Measurements from ENCODE around the gene NEB.
"Not testable (repeated sequence)": the region's sequence is repeated elsewhere in the genome, so short reads cannot be mapped to it uniquely, and the experiment has no call there.

The NEB gene

GRCh38 chr2:151753540-151753939 is 19.3 kb upstream of the NEB start:
- Histone ChIP-seq H3K36me3 (ENCODE audit: control insufficient read depth in 1 of 2, insufficient read depth in 2 of 2, low read depth in 1 of 2, low read length in 2 of 2) (no peaks in the 10 kb centered on the region), H3K9ac (ENCODE audit: low read length) (no peak overlapping the region), H4K91ac (ENCODE audit: low read length) (no peak overlapping the region), H3K4me3 (ENCODE audit: insufficient read depth in 1 of 2, low read depth in 1 of 2, low read length in 2 of 2) (no peak overlapping the region), H3K79me1 (replicated peaks; ENCODE audit: low read length, poor library complexity, severe bottlenecking) (no peaks in the 10 kb centered on the region), H3K9me3 (ENCODE audit: control insufficient read depth, low read length) (no peaks in the 10 kb centered on the region), H3K4me1 (ENCODE audit: control insufficient read depth, insufficient read depth, low read depth, low read length) (no peaks in the 10 kb centered on the region), H2BK120ac (ENCODE audit: low read depth, low read length) (no peak overlapping the region), H2AK5ac (ENCODE audit: low read length, severe bottlenecking) (no peak overlapping the region), H3K18ac (ENCODE audit: low read depth in 1 of 2, low read length in 2 of 2) (no peak overlapping the region), H3K23ac (ENCODE audit: low read length in 2 of 2) (no peak overlapping the region), H2BK5ac (ENCODE audit: low read depth, low read length, poor library complexity, severe bottlenecking) (no peak overlapping the region), H2BK12ac (ENCODE audit: low read length in 2 of 2) (no peak overlapping the region), H3K4ac (ENCODE audit: low read depth in 1 of 2, low read length in 2 of 2) (no peak overlapping the region), H3K27ac (ENCODE audit: low read length, poor library complexity, severe bottlenecking) (no peak overlapping the region), H3K27me3 (ENCODE audit: control insufficient read depth in 1 of 2, insufficient read depth in 1 of 2, low read length in 2 of 2) (no peaks in the 10 kb centered on the region), H3K14ac (ENCODE audit: low read length in 2 of 2) (no peak overlapping the region), H3K4me2 (ENCODE audit: low read length, poor library complexity, severe bottlenecking) (no peak overlapping the region), H2BK15ac (ENCODE audit: low read depth, poor library complexity, severe bottlenecking) (no peak overlapping the region), H2AFZ (ENCODE audit: low read depth, low read length) (no peak overlapping the region), H4K8ac (ENCODE audit: low read length) (no peak overlapping the region)
- DNase-seq = no peak

- H3K4ac ChIP-seq (ENCODE audit: low read depth in 1 of 2, low read length in 2 of 2); H2AK5ac ChIP-seq (ENCODE audit: low read length, severe bottlenecking); H2BK120ac ChIP-seq (ENCODE audit: low read depth, low read length); H3K18ac ChIP-seq (ENCODE audit: low read depth in 1 of 2, low read length in 2 of 2); H3K4me3 ChIP-seq (ENCODE audit: insufficient read depth in 1 of 2, low read depth in 1 of 2, low read length in 2 of 2); H3K9ac ChIP-seq (ENCODE audit: low read length); H3K79me1 ChIP-seq (replicated peaks; ENCODE audit: low read length, poor library complexity, severe bottlenecking); H4K91ac ChIP-seq (ENCODE audit: low read length); H3K9me3 ChIP-seq (ENCODE audit: control insufficient read depth, low read length); H3K36me3 ChIP-seq (ENCODE audit: control insufficient read depth in 1 of 2, insufficient read depth in 2 of 2, low read depth in 1 of 2, low read length in 2 of 2); H2AFZ ChIP-seq (ENCODE audit: low read depth, low read length); H4K8ac ChIP-seq (ENCODE audit: low read length); H3K23ac ChIP-seq (ENCODE audit: low read length in 2 of 2); H3K27ac ChIP-seq (ENCODE audit: low read length, poor library complexity, severe bottlenecking); H2BK12ac ChIP-seq (ENCODE audit: low read length in 2 of 2); H2BK5ac ChIP-seq (ENCODE audit: low read depth, low read length, poor library complexity, severe bottlenecking); H3K27me3 ChIP-seq (ENCODE audit: control insufficient read depth in 1 of 2, insufficient read depth in 1 of 2, low read length in 2 of 2); H2BK15ac ChIP-seq (ENCODE audit: low read depth, poor library complexity, severe bottlenecking); H3K4me2 ChIP-seq (ENCODE audit: low read length, poor library complexity, severe bottlenecking); H3K4me1 ChIP-seq (ENCODE audit: control insufficient read depth, insufficient read depth, low read depth, low read length); H3K14ac ChIP-seq (ENCODE audit: low read length in 2 of 2); DNase-seq: not testable (repeated sequence)
- WGBS = 91% methylated on average over 1 of the region's 3 CpGs
These were observed 11.0 kb upstream of the NEB start for GRCh38 chr2:151745261-151745660.

- H2BK12ac ChIP-seq (ENCODE audit: low read length in 2 of 2) = no peak overlapping the region
- no peak overlapping the region for H3K14ac ChIP-seq (ENCODE audit: low read length in 2 of 2)
- no peak overlapping the region for H3K4ac ChIP-seq (ENCODE audit: low read depth in 1 of 2, low read length in 2 of 2)
- no peak overlapping the region for H3K23ac ChIP-seq (ENCODE audit: low read length in 2 of 2)
- H4K91ac ChIP-seq (ENCODE audit: low read length) = no peak overlapping the region
- no peaks in the 10 kb centered on the region for H3K36me3 ChIP-seq (ENCODE audit: control insufficient read depth in 1 of 2, insufficient read depth in 2 of 2, low read depth in 1 of 2, low read length in 2 of 2)
- H3K9ac ChIP-seq (ENCODE audit: low read length) = no peak overlapping the region
- H3K4me1 ChIP-seq (ENCODE audit: control insufficient read depth, insufficient read depth, low read depth, low read length) = no peaks in the 10 kb centered on the region
- 43% methylated on average over 3 of the region's 5 CpGs for WGBS
- no peak overlapping the region for H3K27ac ChIP-seq (ENCODE audit: low read length, poor library complexity, severe bottlenecking)
- H3K4me3 ChIP-seq (ENCODE audit: insufficient read depth in 1 of 2, low read depth in 1 of 2, low read length in 2 of 2) = no peak overlapping the region
- H2BK120ac ChIP-seq (ENCODE audit: low read depth, low read length) = no peak overlapping the region
- no peak overlapping the region for H3K18ac ChIP-seq (ENCODE audit: low read depth in 1 of 2, low read length in 2 of 2)
- no peak overlapping the region for H2BK15ac ChIP-seq (ENCODE audit: low read depth, poor library complexity, severe bottlenecking)
- H2AFZ ChIP-seq (ENCODE audit: low read depth, low read length) = no peak overlapping the region
- H2AK5ac ChIP-seq (ENCODE audit: low read length, severe bottlenecking) = no peak overlapping the region
- no peaks in the 10 kb centered on the region for H3K27me3 ChIP-seq (ENCODE audit: control insufficient read depth in 1 of 2, insufficient read depth in 1 of 2, low read length in 2 of 2)
- H3K4me2 ChIP-seq (ENCODE audit: low read length, poor library complexity, severe bottlenecking) = no peak overlapping the region
- no peaks in the 10 kb centered on the region for H3K9me3 ChIP-seq (ENCODE audit: control insufficient read depth, low read length)
- no peaks in the 10 kb centered on the region for H3K79me1 ChIP-seq (replicated peaks; ENCODE audit: low read length, poor library complexity, severe bottlenecking)
- H2BK5ac ChIP-seq (ENCODE audit: low read depth, low read length, poor library complexity, severe bottlenecking) = no peak overlapping the region
- H4K8ac ChIP-seq (ENCODE audit: low read length) = no peak overlapping the region
- DNase-seq = peak; percentile 58
These were observed 3.9 kb downstream of the NEB start for GRCh38 chr2:151730262-151730975.

GRCh38 chr2:151729837-151730236 is 4.4 kb downstream of the NEB start:
- Histone ChIP-seq H3K9ac (ENCODE audit: low read length) (no peak overlapping the region), H2BK12ac (ENCODE audit: low read length in 2 of 2) (no peak overlapping the region), H2BK5ac (ENCODE audit: low read depth, low read length, poor library complexity, severe bottlenecking) (no peak overlapping the region), H3K27me3 (ENCODE audit: control insufficient read depth in 1 of 2, insufficient read depth in 1 of 2, low read length in 2 of 2) (no peaks in the 10 kb centered on the region), H2BK120ac (ENCODE audit: low read depth, low read length) (no peak overlapping the region), H3K79me1 (replicated peaks; ENCODE audit: low read length, poor library complexity, severe bottlenecking) (no peaks in the 10 kb centered on the region), H3K18ac (ENCODE audit: low read depth in 1 of 2, low read length in 2 of 2) (no peak overlapping the region), H3K4me3 (ENCODE audit: insufficient read depth in 1 of 2, low read depth in 1 of 2, low read length in 2 of 2) (no peak overlapping the region), H2AK5ac (ENCODE audit: low read length, severe bottlenecking) (no peak overlapping the region), H3K27ac (ENCODE audit: low read length, poor library complexity, severe bottlenecking) (no peak overlapping the region), H2BK15ac (ENCODE audit: low read depth, poor library complexity, severe bottlenecking) (no peak overlapping the region), H3K23ac (ENCODE audit: low read length in 2 of 2) (no peak overlapping the region), H3K4ac (ENCODE audit: low read depth in 1 of 2, low read length in 2 of 2) (no peak overlapping the region), H3K4me1 (ENCODE audit: control insufficient read depth, insufficient read depth, low read depth, low read length) (no peaks in the 10 kb centered on the region), H4K8ac (ENCODE audit: low read length) (no peak overlapping the region), H4K91ac (ENCODE audit: low read length) (no peak overlapping the region), H3K36me3 (ENCODE audit: control insufficient read depth in 1 of 2, insufficient read depth in 2 of 2, low read depth in 1 of 2, low read length in 2 of 2) (no peaks in the 10 kb centered on the region), H3K9me3 (ENCODE audit: control insufficient read depth, low read length) (no peaks in the 10 kb centered on the region), H2AFZ (ENCODE audit: low read depth, low read length) (no peak overlapping the region), H3K14ac (ENCODE audit: low read length in 2 of 2) (no peak overlapping the region), H3K4me2 (ENCODE audit: low read length, poor library complexity, severe bottlenecking) (no peak overlapping the region)
- DNase-seq = no peak
- no CpG with 5 or more reads among the region's 1 CpG for WGBS

Data from mesenchymal stem cell (in vitro differentiated cells and primary cell).